PC-9 (cell line): ENCODE data around the gene TEX29. TPM values are rescaled to one million over a fixed set of nuclear protein-coding genes. Genes with fewer than 3 reads are reported as not detected.

ENCODE experiments used
- BruUV-seq: library from RNA; stranded (reverse); fragments of 400-500 nt; replicated peaks from 2 replicates; lab custom pipeline; 2021; lab: Mats Ljungman, UMichigan
- CTCF ChIA-PET: fragments of 300-600 bp; sonication (Branson Sonifier 250); formaldehyde crosslinking; loops from one replicate; lab custom pipeline; 2022; ENCODE audit warnings: antibody characterized with exemption; lab: Charles Lee
- POLR2A ChIA-PET: fragments of 300-600 bp; sonication (Branson Sonifier 250); formaldehyde crosslinking; loops from one replicate; lab custom pipeline; 2022; ENCODE audit warnings: antibody characterized with exemption; ENCODE audit not compliant: unreplicated experiment; lab: Charles Lee
- DNase-seq, 2 experiments: peaks; one replicate each; pipeline versions ENCODE4 v3.0.0 to v3.0.0-alpha.2; 2015 to 2022; ENCODE audit warnings: mixed read lengths in 1 of 2
- H2AFZ ChIP-seq: fragments of 200-600 bp; sonication (generic); 2 replicates; pipeline ENCODE4 v1.8.1; 2017; ENCODE audit warnings: antibody characterized with exemption
- H3F3A ChIP-seq: fragments of 200-600 bp; sonication (generic); 2 replicates; pipeline ENCODE4 v1.8.1; 2017; ENCODE audit warnings: antibody characterized with exemption, mild to moderate bottlenecking, low read depth; ENCODE audit not compliant: insufficient read depth
- H3K27ac ChIP-seq: fragments of 200-600 bp; sonication (generic); 2 replicates; pipeline ENCODE4 v1.6.1; 2016; ENCODE audit warnings: mixed run types
- H3K27me3 ChIP-seq: fragments of 200-600 bp; sonication (generic); 2 replicates; pipeline ENCODE4 v1.6.1; 2016; ENCODE audit warnings: low read depth, mixed run types; ENCODE audit not compliant: insufficient read depth
- H3K36me3 ChIP-seq: fragments of 200-600 bp; sonication (generic); 2 replicates; pipeline ENCODE4 v1.6.1; 2016; ENCODE audit warnings: low read depth, mixed run types
- H3K4me1 ChIP-seq: fragments of 200-600 bp; sonication (generic); replicated peaks from 2 replicates; pipeline ENCODE4 v1.6.1; 2016; ENCODE audit warnings: mixed run types; ENCODE audit not compliant: insufficient read depth
- H3K4me2 ChIP-seq: fragments of 200-600 bp; sonication (generic); 2 replicates; pipeline ENCODE4 v1.6.1; 2017; ENCODE audit warnings: mixed run types
- H3K4me3 ChIP-seq: fragments of 200-600 bp; sonication (generic); 2 replicates; pipeline ENCODE4 v1.6.1; 2016; ENCODE audit warnings: mixed run types
- H3K79me2 ChIP-seq: fragments of 200-600 bp; sonication (generic); 2 replicates; pipeline ENCODE4 v1.6.1; 2017; ENCODE audit warnings: low read depth, mixed run types
- H3K9me2 ChIP-seq: fragments of 200-600 bp; sonication (generic); 2 replicates; pipeline ENCODE4 v1.8.1; 2017; ENCODE audit warnings: mild to moderate bottlenecking; ENCODE audit not compliant: insufficient read depth
- H3K9me3 ChIP-seq: fragments of 200-600 bp; sonication (generic); 2 replicates; pipeline ENCODE4 v1.8.1; 2016; ENCODE audit warnings: low read depth; ENCODE audit not compliant: insufficient read depth
- H4K20me1 ChIP-seq: fragments of 200-600 bp; sonication (generic); 2 replicates; pipeline ENCODE4 v1.8.1; 2017; ENCODE audit not compliant: insufficient read depth
- CTCF ChIP-seq: fragments of 200-600 bp; sonication (generic); conservative IDR thresholded peaks from 2 replicates; pipeline ENCODE4 v1.6.1; 2017; ENCODE audit warnings: mixed run types, antibody characterized with exemption, mild to moderate bottlenecking, moderate library complexity
- EZH2 ChIP-seq: fragments of 200-600 bp; sonication (generic); IDR thresholded peaks from 2 replicates; pipeline ENCODE4 v1.8.0; 2017; ENCODE audit warnings: antibody characterized with exemption, low read depth
- intact Hi-C: fragments of 100-400 bp; cut with micrococcal nuclease; formaldehyde crosslinking; loops from one replicate; pipeline ENCODE4 v1.10.0; 2022; ENCODE audit not compliant: unreplicated experiment
- total RNA-seq: library from RNA; stranded (reverse); gene quantifications from 2 replicates; pipeline ENCODE4 v1.2.3, GENCODE V29; 2021

TEX29 gene
- total RNA-seq, 1 experiment from 2014 or later, result not detected

GRCh38 chr13:111281751-111282311 is 38.6 kb upstream of the TEX29 start:
- intact Hi-C loops, result no loop called here
- no peak overlapping the region for H3K27ac ChIP-seq
- no peak for DNase-seq
- H3K79me2 ChIP-seq, result no peaks in the 10 kb centered on the region
- no peak overlapping the region for H3K4me3 ChIP-seq
- H3K27me3 ChIP-seq, result no peaks in the 10 kb centered on the region
- CTCF ChIA-PET, result no interaction called here
- H3K36me3 ChIP-seq, result 0 out of 2 replicates have a peak, but pooled peaks cover 4% of the 10 kb centered on the region
- no peak for TF ChIP-seq CTCF
- TF ChIP-seq EZH2, result no peak
- POLR2A ChIA-PET, result no interaction called here
- no TSS peak for BruUV-seq
- H2AFZ ChIP-seq, result no peak overlapping the region
- H3F3A ChIP-seq, result no peaks in the 10 kb centered on the region
- H3K9me2 ChIP-seq, result no peaks in the 10 kb centered on the region
- H4K20me1 ChIP-seq, result no peaks in the 10 kb centered on the region
- H3K4me1 ChIP-seq, result no peaks in the 10 kb centered on the region
- no peaks in the 10 kb centered on the region for H3K9me3 ChIP-seq
- H3K4me2 ChIP-seq, result no peak overlapping the region

- no peaks in the 10 kb centered on the region for H3F3A ChIP-seq
- no peak overlapping the region for H3K4me2 ChIP-seq
- H3K9me3 ChIP-seq, result no peaks in the 10 kb centered on the region
- 0 out of 2 replicates have a peak, but pooled peaks cover 4% of the 10 kb centered on the region for H3K36me3 ChIP-seq
- no peaks in the 10 kb centered on the region for H3K27me3 ChIP-seq
- ChIA-PET POLR2A (no interaction called here), CTCF (no interaction called here)
- H4K20me1 ChIP-seq, result no peaks in the 10 kb centered on the region
- intact Hi-C loops, result no loop called here
- H3K4me1 ChIP-seq, result no peaks in the 10 kb centered on the region
- TF ChIP-seq CTCF (no peak), EZH2 (no peak)
- no peak for DNase-seq
- no peaks in the 10 kb centered on the region for H3K79me2 ChIP-seq
- H2AFZ ChIP-seq, result no peak overlapping the region
- no peaks in the 10 kb centered on the region for H3K9me2 ChIP-seq
- no peak overlapping the region for H3K27ac ChIP-seq
- no peak overlapping the region for H3K4me3 ChIP-seq
- no TSS peak for BruUV-seq
These were observed 38.0 kb upstream of the TEX29 start for GRCh38 chr13:111282425-111282824.

DNA sequence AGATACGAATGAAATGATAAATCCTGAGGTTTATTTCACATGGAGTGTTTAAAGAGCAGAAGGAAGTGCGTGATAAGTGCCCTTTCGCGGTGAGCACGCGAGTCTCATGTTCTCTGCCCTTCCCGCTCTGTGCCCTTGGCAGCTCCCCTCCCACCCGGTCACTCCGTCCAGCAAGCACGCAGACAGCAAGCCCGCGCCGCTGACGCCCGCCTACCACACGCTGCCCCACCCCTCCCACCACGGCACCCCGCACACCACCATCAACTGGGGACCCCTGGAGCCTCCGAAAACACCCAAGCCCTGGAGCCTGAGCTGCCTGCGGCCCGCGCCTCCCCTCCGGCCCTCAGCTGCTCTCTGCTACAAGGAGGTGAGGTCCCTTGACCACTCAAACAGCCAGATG is 37.4 kb upstream of the TEX29 start:
- CTCF ChIA-PET, result no interaction called here
- Histone ChIP-seq H3K9me3 (no peaks in the 10 kb centered on the region), H3K4me1 (no peaks in the 10 kb centered on the region), H3K4me2 (no peak overlapping the region), H3F3A (no peaks in the 10 kb centered on the region), H3K4me3 (no peak overlapping the region), H3K27me3 (no peaks in the 10 kb centered on the region), H3K79me2 (no peaks in the 10 kb centered on the region), H3K36me3 (0 out of 2 replicates have a peak, but pooled peaks cover 4% of the 10 kb centered on the region), H3K27ac (no peak overlapping the region), H3K9me2 (no peaks in the 10 kb centered on the region), H2AFZ (no peak overlapping the region), H4K20me1 (no peaks in the 10 kb centered on the region)
- no TSS peak for BruUV-seq
- TF ChIP-seq EZH2 (no peak), CTCF (no peak)
- POLR2A ChIA-PET, result no interaction called here
- intact Hi-C loops, result no loop called here
- no peak for DNase-seq
